Ishikawa (cell line): ENCODE measurements around the gene ZNF107.

Experiments used
- FOXM1 ChIP-seq: IDR thresholded peaks from 2 replicates; pipeline ENCODE4 v1.6.1; 2012; ENCODE audit warnings: low read depth, borderline replicate concordance
- ZBTB7A ChIP-seq: IDR thresholded peaks from 2 replicates; pipeline ENCODE4 v1.6.1; 2012; ENCODE audit warnings: low read depth

GRCh38 chr7:64747802-64748201, 81.9 kb downstream of the ZNF107 start:
- no peak for TF ChIP-seq FOXM1
- TF ChIP-seq ZBTB7A = no peak
